NCI-H1092 (cell line): ENCODE data around the gene OR5M10.
"Not testable (repeated sequence)": the region's sequence is repeated elsewhere in the genome, so short reads cannot be mapped to it uniquely, and the experiment has no call there.

Source experiments
- DNase-seq: peaks from one replicate; lab custom pipeline; 2025; lab: John Stamatoyannopoulos, UW

OR5M10 gene

DNA sequence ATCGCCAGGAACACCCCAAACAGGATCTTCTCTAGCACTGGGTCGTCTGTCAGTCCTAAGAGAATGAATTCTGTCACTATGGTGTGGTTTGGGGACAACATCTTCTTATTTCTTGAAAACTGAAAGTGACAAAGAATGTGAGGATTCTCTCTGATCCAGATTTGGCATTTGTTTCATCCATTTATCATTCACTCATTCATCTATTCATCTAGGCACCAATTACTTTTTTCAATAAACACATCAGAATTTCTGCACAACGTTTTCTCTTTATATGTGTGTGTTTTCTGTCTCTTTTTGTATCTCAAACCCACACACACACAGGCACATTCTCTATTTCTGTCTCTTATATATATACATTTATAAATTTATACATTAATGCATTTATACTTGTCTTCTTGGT is at the start of gene OR5M10:
Gene OR5M10, minus strand, starts transcription at position 101 of the 400 bp plus-strand sequence. Its CDS starts 0 bp downstream, at position 101.
- no peak for DNase-seq

DNA sequence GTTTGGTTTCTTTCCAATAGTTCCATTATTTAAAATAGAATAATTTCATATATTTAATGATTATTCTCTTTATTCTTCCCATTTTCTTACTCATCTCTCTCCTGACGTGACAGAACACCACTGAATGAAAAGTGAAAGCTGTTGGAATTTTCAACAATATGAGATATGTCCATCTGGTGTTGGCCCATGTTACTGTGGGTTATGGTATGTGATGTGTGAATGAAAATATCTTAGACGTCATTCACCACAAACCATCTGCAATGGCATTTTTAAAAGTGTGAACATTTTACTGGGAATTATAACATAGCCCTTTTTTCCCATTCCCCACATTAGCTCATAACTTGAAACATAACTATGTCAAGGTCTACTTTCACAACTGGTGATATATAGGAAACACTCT is 48.4 kb upstream of the OR5M10 start:
- DNase-seq = no peak

GRCh38 chr11:56624661-56625110 is 47.2 kb upstream of the OR5M10 start:
- DNase-seq = peak; percentile 9

DNA sequence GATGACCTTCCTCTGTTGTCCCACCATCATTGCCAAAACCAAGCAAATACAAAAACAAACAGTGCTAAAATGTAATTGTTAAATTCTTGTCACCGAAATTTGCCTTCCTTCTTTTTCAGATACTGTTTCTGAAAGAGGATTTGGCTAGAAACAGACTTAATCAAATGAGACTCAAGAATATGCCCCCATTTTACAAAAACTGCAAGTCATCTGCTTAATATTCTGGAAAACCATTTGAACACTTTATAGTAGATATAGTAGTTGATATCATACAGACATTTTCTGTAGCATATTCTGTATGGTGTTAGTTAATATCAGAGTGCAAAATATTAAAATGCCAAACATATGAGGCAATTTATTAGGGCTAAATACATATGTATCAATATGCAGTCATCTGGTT is 33.7 kb upstream of the OR5M10 start:
- no peak for DNase-seq

DNA sequence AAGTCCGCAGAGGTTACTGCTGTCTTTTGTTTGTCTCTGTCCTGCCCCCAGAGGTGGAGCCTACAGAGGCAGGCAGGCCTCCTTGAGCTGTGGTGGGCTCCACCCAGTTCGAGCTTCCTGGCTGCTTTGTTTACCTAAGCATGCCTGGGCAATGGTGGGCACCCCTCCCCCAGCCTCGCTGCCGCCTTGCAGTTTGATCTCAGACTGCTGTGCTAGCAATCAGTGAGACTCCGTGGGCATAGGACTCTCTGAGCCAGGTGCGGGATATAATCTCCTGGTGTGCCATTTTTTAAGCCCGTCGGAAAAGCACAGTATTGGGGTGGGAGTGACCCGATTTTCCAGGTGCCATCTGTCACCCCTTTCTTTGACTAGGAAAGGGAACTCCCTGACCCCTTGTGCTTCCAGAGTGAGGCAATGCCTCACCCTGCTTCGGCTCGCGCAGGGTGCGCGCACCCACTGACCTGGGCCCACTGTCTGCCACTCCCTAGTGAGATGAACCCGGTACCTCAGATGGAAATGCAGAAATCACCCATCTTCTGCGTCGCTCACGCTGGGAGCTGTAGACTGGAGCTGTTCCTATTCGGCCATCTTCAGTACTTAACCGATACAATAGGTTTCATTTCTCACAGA is 14.7 kb upstream of the OR5M10 start:
- DNase-seq = not testable (repeated sequence)

- no peak for DNase-seq
Measured at GRCh38 chr11:56558574-56558973, 18.9 kb downstream of the OR5M10 start.

- DNase-seq = not testable (repeated sequence)
Measured at GRCh38 chr11:56554691-56555090, 22.8 kb downstream of the OR5M10 start.

- no peak for DNase-seq
Measured at GRCh38 chr11:56545531-56545930, 32.0 kb downstream of the OR5M10 start.

DNA sequence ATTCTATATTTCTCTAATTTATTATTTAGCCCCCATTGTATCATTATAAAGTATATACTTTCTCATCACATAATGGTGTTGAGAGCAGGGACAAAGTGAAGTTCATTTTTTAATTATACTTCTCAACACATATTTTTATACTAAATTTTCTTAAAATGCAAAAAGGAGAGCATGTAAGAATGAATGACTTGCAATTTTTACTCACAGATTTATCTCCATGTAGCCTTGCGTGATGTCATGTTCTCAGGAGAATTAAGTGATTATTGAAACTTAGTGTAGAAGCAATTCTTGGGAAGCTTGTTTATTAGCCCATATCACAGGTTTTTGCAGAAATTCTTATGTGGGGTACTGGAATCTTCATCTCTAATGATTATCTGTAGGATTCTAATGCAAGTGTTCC is 33.8 kb downstream of the OR5M10 start:
- no peak for DNase-seq

DNA sequence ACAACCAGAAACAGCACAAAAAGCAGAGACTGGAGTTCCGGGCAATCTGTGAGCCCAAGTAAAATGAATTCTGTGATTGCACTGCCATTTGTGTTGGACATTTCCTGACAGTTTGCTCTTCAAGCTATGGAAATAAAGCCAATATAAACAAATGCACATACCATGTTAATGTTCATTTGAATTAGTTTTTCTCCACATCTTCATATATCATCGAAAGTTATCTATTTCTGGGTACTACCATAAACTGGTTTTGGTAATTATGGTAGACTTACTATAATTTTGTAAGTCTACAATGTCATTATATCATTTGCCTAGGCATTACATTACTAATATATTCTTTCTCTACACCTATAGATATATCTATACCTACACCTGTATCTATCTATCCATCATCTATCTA is 34.4 kb downstream of the OR5M10 start, which contains the start of gene OR5M11:
Gene OR5M11, minus strand, starts transcription at position 101 of the 400 bp plus-strand sequence. Its CDS starts 0 bp downstream, at position 101.
- DNase-seq = no peak

- DNase-seq = no peak
Measured at GRCh38 chr11:56533054-56533740, 44.3 kb downstream of the OR5M10 start.

DNA sequence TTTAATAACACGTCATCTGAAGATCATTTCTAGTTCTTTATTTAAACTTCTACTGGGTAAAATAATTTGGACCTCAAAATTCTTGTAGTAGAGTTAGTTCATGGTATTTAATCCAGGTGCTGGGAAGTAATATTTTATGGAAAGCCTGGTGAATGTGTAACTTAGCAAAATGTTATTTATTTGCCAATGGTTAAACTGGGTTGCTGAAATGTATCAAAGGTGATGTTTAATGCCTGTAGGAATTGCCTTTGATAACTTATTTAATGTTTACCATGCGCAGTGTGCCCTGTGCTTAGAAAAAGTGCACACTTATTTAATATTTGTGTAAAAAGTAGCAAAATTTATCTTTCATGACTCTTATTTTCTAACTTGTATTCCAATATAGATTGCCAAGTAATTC is 45.7 kb downstream of the OR5M10 start:
- DNase-seq = no peak
